ENCODE data around the gene SNX20. TPM values are rescaled to one million over a fixed set of nuclear protein-coding genes. Genes with fewer than 3 reads are reported as not detected.

The SNX20 gene
- total and polyA plus RNA-seq, 2 donors (not counting 3 experiments of a cell fraction or from before 2014, with no cell fraction given): not detected

GRCh38 chr16:50683689-50684374 is 2.7 kb upstream of the SNX20 start:
- Histone ChIP-seq H3K9me1 (replicated peaks; ENCODE audit: control insufficient read depth, extremely low read depth, insufficient read depth, low read length) (no peaks in the 10 kb centered on the region), H3K4me2 (ENCODE audit: insufficient read depth, low read length) (no peak overlapping the region), H3K36me3 (ENCODE audit: control insufficient read depth in 2 of 2, extremely low read depth in 1 of 2, insufficient read depth in 2 of 2, low read length in 2 of 2) (no peaks in the 10 kb centered on the region), H3K79me2 (ENCODE audit: control insufficient read depth, insufficient read depth, low read length) (no peaks in the 10 kb centered on the region), H4K20me1 (replicated peaks; ENCODE audit: control insufficient read depth, extremely low read depth, insufficient read depth, low read length) (no peaks in the 10 kb centered on the region), H3K4me3 (replicated peaks in 1 of 3; ENCODE audit: insufficient read depth in 1 of 3, low read depth in 1 of 3, low read length in 3 of 3) (no peak overlapping the region), H3K9me3 (replicated peaks; ENCODE audit: control insufficient read depth, insufficient read depth, low read length) (no peaks in the 10 kb centered on the region), H2AFZ (ENCODE audit: low read depth, low read length) (no peak overlapping the region), H3K4me1 (ENCODE audit: control insufficient read depth, extremely low read depth, insufficient read depth, low read length) (no peaks in the 10 kb centered on the region), H3K9ac (replicated peaks; ENCODE audit: extremely low read depth, insufficient read depth, low read length) (no peak overlapping the region), H3K27ac (ENCODE audit: insufficient read depth, low read depth, low read length) (no peak overlapping the region), H3K27me3 (ENCODE audit: control insufficient read depth in 2 of 2, insufficient read depth in 2 of 2, low read length in 2 of 2) (no peaks in the 10 kb centered on the region)
- ChIA-PET POLR2A (no interaction called here), CTCF (interaction anchor here (1.3 kb wide), 1 partner anchor 18 kb away, joined by 4 read pairs; no protein-coding TSS in a partner anchor)
- DNase-seq (ENCODE audit: low read depth, low spot score) (no peak), FAIRE-seq (no peak)
- TF ChIP-seq FOS (IDR thresholded peaks at IDR 0.05; ENCODE audit: borderline replicate concordance, insufficient read depth, low read length) (no peak), MYC (IDR thresholded peaks at IDR 0.05; ENCODE audit: low read depth, low read length) (no peak)
- no TSS peak for BruUV-seq (replicated peaks)
- intact Hi-C loops (cut with micrococcal nuclease): no loop called here
- dilution Hi-C loops (cut with MboI; ENCODE audit: extremely low pct_ligation_motif_present, low sequenced_read_pairs): no loop called here

GRCh38 chr16:50680556-50680893 is 587 bp downstream of the SNX20 start:
- Histone ChIP-seq H3K9me1 (replicated peaks; ENCODE audit: control insufficient read depth, extremely low read depth, insufficient read depth, low read length) (no peaks in the 10 kb centered on the region), H3K9ac (replicated peaks; ENCODE audit: extremely low read depth, insufficient read depth, low read length) (no peak overlapping the region), H4K20me1 (replicated peaks; ENCODE audit: control insufficient read depth, extremely low read depth, insufficient read depth, low read length) (no peaks in the 10 kb centered on the region), H3K4me2 (ENCODE audit: insufficient read depth, low read length) (no peak overlapping the region), H2AFZ (ENCODE audit: low read depth, low read length) (no peak overlapping the region), H3K36me3 (ENCODE audit: control insufficient read depth in 2 of 2, extremely low read depth in 1 of 2, insufficient read depth in 2 of 2, low read length in 2 of 2) (no peaks in the 10 kb centered on the region), H3K4me3 (replicated peaks in 1 of 3; ENCODE audit: insufficient read depth in 1 of 3, low read depth in 1 of 3, low read length in 3 of 3) (no peak overlapping the region), H3K79me2 (ENCODE audit: control insufficient read depth, insufficient read depth, low read length) (no peaks in the 10 kb centered on the region), H3K27me3 (ENCODE audit: control insufficient read depth in 2 of 2, insufficient read depth in 2 of 2, low read length in 2 of 2) (no peaks in the 10 kb centered on the region), H3K27ac (ENCODE audit: insufficient read depth, low read depth, low read length) (no peak overlapping the region), H3K4me1 (ENCODE audit: control insufficient read depth, extremely low read depth, insufficient read depth, low read length) (no peaks in the 10 kb centered on the region), H3K9me3 (replicated peaks; ENCODE audit: control insufficient read depth, insufficient read depth, low read length) (no peaks in the 10 kb centered on the region)
- TF ChIP-seq EZH2 (IDR thresholded peaks at IDR 0.05; ENCODE audit: borderline replicate concordance, low read depth, low read length, severe bottlenecking) (no peak), GATA2 (IDR thresholded peaks at IDR 0.05; ENCODE audit: insufficient read depth, insufficient read length, low read depth, low read length) (no peak), MAX (IDR thresholded peaks at IDR 0.05; ENCODE audit: insufficient read depth, insufficient read length) (no peak), MYC (IDR thresholded peaks at IDR 0.05; ENCODE audit: low read depth, low read length) (no peak), FOS (IDR thresholded peaks at IDR 0.05; ENCODE audit: borderline replicate concordance, insufficient read depth, low read length) (no peak), CTCF (IDR thresholded peaks at IDR 0.05; ENCODE audit: extremely low read depth in 1 of 2, insufficient read depth in 1 of 2, low read depth in 1 of 2, low read length in 2 of 2) (no peak)
- no TSS peak for BruUV-seq (replicated peaks)
- dilution Hi-C loops (cut with MboI; ENCODE audit: extremely low pct_ligation_motif_present, low sequenced_read_pairs): no loop called here
- intact Hi-C loops (cut with micrococcal nuclease): no loop called here
- POLR2A ChIA-PET: no interaction called here
- DNase-seq (ENCODE audit: low read depth, low spot score) (no peak), FAIRE-seq (no peak)
- CTCF ChIA-PET: interaction anchor here (1.1 kb wide), 1 partner anchor 9 kb away, joined by 3 read pairs; no protein-coding TSS in a partner anchor
